ENCODE results near the gene PSMB1.
"Not testable (repeated sequence)": the region's sequence is repeated elsewhere in the genome, so short reads cannot be mapped to it uniquely, and the experiment has no call there.

PSMB1 gene

DNA sequence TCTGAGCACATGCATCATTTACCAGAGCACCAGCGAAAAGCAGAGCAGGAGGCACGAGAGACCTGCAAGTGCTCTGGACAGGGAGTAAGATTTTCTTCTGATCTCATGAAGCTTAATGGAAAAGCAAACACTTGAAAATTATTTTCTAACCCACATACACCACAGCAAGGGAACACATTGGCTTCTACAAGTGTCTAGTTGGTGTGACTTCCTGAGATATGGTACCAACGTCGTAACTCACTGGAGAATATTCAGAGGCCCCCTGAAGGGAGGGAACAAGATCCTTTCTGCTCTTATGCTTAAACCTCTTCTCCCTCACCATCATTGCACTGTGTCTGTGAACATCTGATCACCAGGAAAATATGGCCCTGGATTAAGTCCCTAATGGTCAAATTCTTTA, 48.6 kb downstream of the PSMB1 start:
- H3K9me3 Mint-ChIP-seq = peaks cover 28% of the 10 kb centered on the region
- TF ChIP-seq CTCF (IDR thresholded peaks at IDR 0.05; ENCODE audit: unreplicated experiment in 3 of 3) = no peak
- H3K36me3 Mint-ChIP-seq (ENCODE audit: low read depth) = peaks cover 8% of the 10 kb centered on the region

DNA sequence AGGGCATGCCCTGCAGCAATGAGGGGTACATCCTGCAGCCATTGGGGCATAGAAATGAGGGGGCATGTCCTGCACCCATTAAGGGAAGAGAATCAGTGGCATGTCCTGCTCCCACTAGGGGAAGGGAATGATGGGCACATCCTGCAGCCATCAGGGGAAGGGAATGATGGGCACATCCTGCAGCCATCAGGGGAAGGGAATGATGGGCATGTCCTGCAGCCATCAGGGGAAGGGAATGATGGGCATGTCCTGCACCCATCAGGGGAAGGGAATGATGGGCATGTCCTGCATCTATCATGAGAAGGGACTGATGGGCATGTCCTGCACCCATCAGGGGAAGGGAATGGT, 49.7 kb downstream of the PSMB1 start:
- H3K36me3 Mint-ChIP-seq (ENCODE audit: low read depth) = peaks cover 8% of the 10 kb centered on the region
- peaks cover 8% of the 10 kb centered on the region for H3K4me1 Mint-ChIP-seq
- H3K27me3 Mint-ChIP-seq (ENCODE audit: low read depth) = peaks cover 16% of the 10 kb centered on the region
- no peak overlapping the region for H3K4me3 Mint-ChIP-seq
- peaks cover 29% of the 10 kb centered on the region for H3K9me3 Mint-ChIP-seq
- H3K27ac Mint-ChIP-seq = no peak overlapping the region
- no peak for TF ChIP-seq CTCF (IDR thresholded peaks at IDR 0.05; ENCODE audit: unreplicated experiment in 3 of 3)

More for the DNA sequence above, 48.6 kb downstream of the PSMB1 start:
- H3K4me1 Mint-ChIP-seq = peaks cover 8% of the 10 kb centered on the region
- peaks cover 16% of the 10 kb centered on the region for H3K27me3 Mint-ChIP-seq (ENCODE audit: low read depth)
- H3K4me3 Mint-ChIP-seq = no peak overlapping the region
- H3K27ac Mint-ChIP-seq = no peak overlapping the region

DNA sequence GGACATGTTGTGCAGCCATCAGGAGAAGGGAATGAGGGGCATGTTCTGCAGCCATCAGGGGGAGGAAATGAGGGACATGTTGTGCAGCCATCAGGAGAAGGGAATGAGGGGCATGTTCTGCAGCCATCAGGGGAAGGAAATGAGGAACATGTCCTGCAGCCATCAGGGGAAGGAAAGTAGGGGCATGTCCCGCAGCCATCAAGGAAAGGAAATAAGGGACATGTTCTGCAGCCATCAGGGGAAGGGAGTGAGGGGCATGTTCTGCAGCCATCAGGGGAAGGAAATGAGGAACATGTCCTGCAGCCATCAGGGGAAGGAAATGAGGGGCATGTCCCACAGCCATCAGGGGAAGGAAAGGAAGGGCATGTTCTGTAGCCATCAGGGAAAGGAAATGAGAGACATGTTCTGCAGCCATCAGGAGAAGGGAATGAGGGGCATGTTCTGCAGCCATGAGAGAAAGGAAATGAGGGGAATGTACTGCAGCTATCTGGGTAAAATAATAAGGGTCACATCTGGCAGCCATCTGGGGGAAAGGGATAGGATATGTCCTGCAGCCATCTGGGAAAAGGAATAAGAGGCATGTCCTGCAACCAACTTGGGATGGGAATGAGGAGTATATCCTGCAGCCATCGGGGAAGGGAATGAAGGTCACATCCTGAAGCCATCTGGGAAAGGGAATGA, 50.2 kb downstream of the PSMB1 start:
- H3K36me3 Mint-ChIP-seq (ENCODE audit: low read depth); H3K27ac Mint-ChIP-seq; H3K4me3 Mint-ChIP-seq: not testable (repeated sequence)
- Mint-ChIP-seq H3K4me1 (peaks cover 11% of the 10 kb centered on the region), H3K9me3 (peaks cover 29% of the 10 kb centered on the region), H3K27me3 (ENCODE audit: low read depth) (peaks cover 16% of the 10 kb centered on the region)

DNA sequence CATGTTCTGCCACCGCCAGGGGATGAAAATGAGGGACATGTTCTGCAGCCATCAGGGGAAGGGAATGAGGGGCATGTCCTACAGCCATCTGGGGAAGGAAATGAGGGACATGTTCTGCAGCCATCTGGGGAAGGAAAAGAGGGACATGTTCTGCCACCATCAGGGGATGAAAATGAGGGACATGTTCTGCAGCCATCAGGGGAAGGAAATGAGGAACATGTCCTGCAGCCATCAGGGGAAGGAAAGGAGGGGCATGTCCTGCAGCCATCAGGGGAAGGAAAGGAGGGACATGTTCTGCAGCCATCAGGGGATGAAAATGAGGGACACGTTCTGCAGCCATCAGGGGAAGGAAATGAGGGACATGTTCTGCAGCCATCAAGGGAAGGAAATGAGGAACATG, 50.8 kb downstream of the PSMB1 start:
- Mint-ChIP-seq H3K4me1 (peaks cover 17% of the 10 kb centered on the region), H3K27me3 (ENCODE audit: low read depth) (peaks cover 16% of the 10 kb centered on the region), H3K9me3 (peaks cover 29% of the 10 kb centered on the region)
- not testable (repeated sequence) for H3K27ac Mint-ChIP-seq; H3K4me3 Mint-ChIP-seq; H3K36me3 Mint-ChIP-seq (ENCODE audit: low read depth)

GRCh38 chr6:170500955-170501590, 52.0 kb downstream of the PSMB1 start:
- peaks cover 16% of the 10 kb centered on the region for H3K27me3 Mint-ChIP-seq (ENCODE audit: low read depth)
- H3K4me1 Mint-ChIP-seq = peaks cover 21% of the 10 kb centered on the region
- H3K4me3 Mint-ChIP-seq = no peak overlapping the region
- no peak for TF ChIP-seq CTCF (IDR thresholded peaks at IDR 0.05; ENCODE audit: unreplicated experiment in 3 of 3)
- H3K27ac Mint-ChIP-seq = no peak overlapping the region
- peaks cover 29% of the 10 kb centered on the region for H3K9me3 Mint-ChIP-seq
- H3K36me3 Mint-ChIP-seq (ENCODE audit: low read depth) = peaks cover 8% of the 10 kb centered on the region

DNA sequence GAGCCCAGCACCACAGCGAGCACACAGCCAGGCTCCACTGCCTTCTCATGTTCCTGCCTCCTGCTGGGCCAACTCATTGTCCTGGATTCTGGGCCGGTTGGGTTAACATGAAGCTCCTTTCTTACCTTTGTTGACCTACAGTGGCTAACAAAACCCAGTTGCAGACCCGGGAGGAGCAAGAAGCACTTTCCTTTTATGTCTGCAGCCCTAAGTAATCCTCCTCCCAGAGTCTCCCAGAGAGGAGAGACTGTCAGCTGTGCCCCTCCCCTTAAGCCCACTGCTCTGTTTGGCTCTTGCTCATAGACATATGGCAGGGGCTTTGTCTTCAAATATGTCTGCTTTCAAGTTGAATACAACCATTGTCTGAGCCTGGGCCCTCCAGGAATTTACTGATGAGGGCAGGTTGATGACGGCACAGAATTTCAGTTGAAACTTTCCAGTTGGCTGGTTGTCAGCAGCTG, 55.2 kb downstream of the PSMB1 start:
- Mint-ChIP-seq H3K4me1 (peaks cover 13% of the 10 kb centered on the region), H3K36me3 (ENCODE audit: low read depth) (peaks cover 4% of the 10 kb centered on the region), H3K9me3 (peaks cover 28% of the 10 kb centered on the region), H3K4me3 (no peak overlapping the region), H3K27ac (peak overlapping the region in 2 of 3 experiments; percentile 66 to 79), H3K27me3 (ENCODE audit: low read depth) (peaks cover 15% of the 10 kb centered on the region)
- no peak for TF ChIP-seq CTCF (IDR thresholded peaks at IDR 0.05; ENCODE audit: unreplicated experiment in 3 of 3)

DNA sequence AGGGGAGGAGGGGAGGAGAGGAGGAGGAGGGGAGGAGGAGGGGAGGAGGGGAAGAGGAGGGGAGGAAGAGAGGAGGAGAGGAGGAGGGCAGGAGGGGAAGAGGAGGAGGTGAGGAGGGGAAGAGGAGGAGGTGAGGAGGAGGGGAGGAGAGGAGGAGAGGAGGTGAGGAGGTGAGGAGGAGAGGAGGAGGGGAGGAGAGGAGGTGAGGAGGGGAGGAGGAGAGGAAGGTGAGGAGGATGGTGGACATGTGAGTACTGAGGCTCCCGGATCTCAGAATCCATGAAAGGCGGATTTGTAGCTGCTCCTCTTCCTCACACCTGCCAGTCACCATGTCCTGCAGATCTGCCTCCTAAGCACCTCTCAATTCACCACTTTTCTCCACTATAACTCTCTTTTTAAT, 59.8 kb downstream of the PSMB1 start:
- peaks cover 13% of the 10 kb centered on the region for H3K4me1 Mint-ChIP-seq
- peaks cover 7% of the 10 kb centered on the region for H3K27me3 Mint-ChIP-seq (ENCODE audit: low read depth)
- no peak for TF ChIP-seq CTCF (IDR thresholded peaks at IDR 0.05; ENCODE audit: unreplicated experiment in 3 of 3)

More for the DNA sequence above, 59.8 kb downstream of the PSMB1 start:
- Mint-ChIP-seq H3K27ac (no peak overlapping the region), H3K4me3 (no peak overlapping the region), H3K9me3 (peaks cover 4% of the 10 kb centered on the region), H3K36me3 (ENCODE audit: low read depth) (no peaks in the 10 kb centered on the region)
